ENCODE results near the gene SSBP4.
A peak's percentile ranks its signal among the peaks of the same experiment; 100 is the strongest.

The SSBP4 gene

GRCh38 chr19:18373892-18374629 lies 45.1 kb upstream of the SSBP4 start:
- POLR2A ChIA-PET: interaction anchor here (1.3 to 1.5 kb wide), 2 partner anchors 9 to 92 kb away, joined by 4 to 5 read pairs; no protein-coding TSS in a partner anchor
- peak overlapping the region; percentile 7 for H3K4me3 ChIP-seq (ENCODE audit: low read depth, low read length)
- H3K27ac ChIP-seq (ENCODE audit: extremely low read depth, low read depth, low read length): peak overlapping the region; percentile 81
- no peaks in the 10 kb centered on the region for H3K9me3 ChIP-seq (ENCODE audit: control insufficient read depth, insufficient read depth, low read depth, low read length)
- no peaks in the 10 kb centered on the region for H3K36me3 ChIP-seq (ENCODE audit: control insufficient read depth in 2 of 2, insufficient read depth in 1 of 2, low read length in 2 of 2)
- CTCF ChIA-PET: interaction anchor here (0.6 to 1.2 kb wide), 2 partner anchors 13 to 43 kb away, joined by 3 to 5 read pairs; no protein-coding TSS in a partner anchor
- H3K4me1 ChIP-seq (ENCODE audit: control insufficient read depth, insufficient read depth, low read length): peaks cover 5% of the 10 kb centered on the region
- TF ChIP-seq ZNF645 (tag by site-specific recombination; IDR thresholded peaks at IDR 0.05): 0 out of 2 replicates have a peak, but pooled peaks have one; percentile 22
- no peak for TF ChIP-seq ZNF560 (tag by site-specific recombination; IDR thresholded peaks at IDR 0.05; ENCODE audit: borderline replicate concordance)
- TF ChIP-seq GLIS2 (tag by site-specific recombination; IDR thresholded peaks at IDR 0.05): peak; percentile 71; the same call in 1 of the 2 replicates
- TF ChIP-seq ZNF777 (tag by site-specific recombination; IDR thresholded peaks at IDR 0.05; ENCODE audit: borderline replicate concordance): no peak
- peak; percentile 11 for TF ChIP-seq SETDB1 (IDR thresholded peaks at IDR 0.05; ENCODE audit: insufficient read length, low read length)
- TF ChIP-seq ZNF518A (tag by site-specific recombination; conservative IDR thresholded peaks at IDR 0.05; ENCODE audit: low read depth): peak; percentile 52
- peak; percentile 47 for TF ChIP-seq ZBTB8A (tag by site-specific recombination; IDR thresholded peaks at IDR 0.05)
- TF ChIP-seq, protein P1, sequence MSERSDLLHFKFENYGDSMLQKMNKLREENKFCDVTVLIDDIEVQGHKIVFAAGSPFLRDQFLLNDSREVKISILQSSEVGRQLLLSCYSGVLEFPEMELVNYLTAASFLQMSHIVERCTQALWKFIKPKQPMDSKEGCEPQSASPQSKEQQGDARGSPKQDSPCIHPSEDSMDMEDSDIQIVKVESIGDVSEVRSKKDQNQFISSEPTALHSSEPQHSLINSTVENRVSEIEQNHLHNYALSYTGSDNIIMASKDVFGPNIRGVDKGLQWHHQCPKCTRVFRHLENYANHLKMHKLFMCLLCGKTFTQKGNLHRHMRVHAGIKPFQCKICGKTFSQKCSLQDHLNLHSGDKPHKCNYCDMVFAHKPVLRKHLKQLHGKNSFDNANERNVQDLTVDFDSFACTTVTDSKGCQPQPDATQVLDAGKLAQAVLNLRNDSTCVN (tag by site-specific recombination; optimal IDR thresholded peaks at IDR 0.05): peak; percentile 15
- TF ChIP-seq, protein P2, sequence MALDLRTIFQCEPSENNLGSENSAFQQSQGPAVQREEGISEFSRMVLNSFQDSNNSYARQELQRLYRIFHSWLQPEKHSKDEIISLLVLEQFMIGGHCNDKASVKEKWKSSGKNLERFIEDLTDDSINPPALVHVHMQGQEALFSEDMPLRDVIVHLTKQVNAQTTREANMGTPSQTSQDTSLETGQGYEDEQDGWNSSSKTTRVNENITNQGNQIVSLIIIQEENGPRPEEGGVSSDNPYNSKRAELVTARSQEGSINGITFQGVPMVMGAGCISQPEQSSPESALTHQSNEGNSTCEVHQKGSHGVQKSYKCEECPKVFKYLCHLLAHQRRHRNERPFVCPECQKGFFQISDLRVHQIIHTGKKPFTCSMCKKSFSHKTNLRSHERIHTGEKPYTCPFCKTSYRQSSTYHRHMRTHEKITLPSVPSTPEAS (tag by site-specific recombination; IDR thresholded peaks at IDR 0.05): 0 out of 2 replicates have a peak, but pooled peaks have one; percentile 10
- TF ChIP-seq GLIS1 (tag by site-specific recombination; IDR thresholded peaks at IDR 0.05): peak; percentile 86
- peak; percentile 69 for TF ChIP-seq ZBTB17 (tag by site-specific recombination; IDR thresholded peaks at IDR 0.05)
- TF ChIP-seq, protein P3, sequence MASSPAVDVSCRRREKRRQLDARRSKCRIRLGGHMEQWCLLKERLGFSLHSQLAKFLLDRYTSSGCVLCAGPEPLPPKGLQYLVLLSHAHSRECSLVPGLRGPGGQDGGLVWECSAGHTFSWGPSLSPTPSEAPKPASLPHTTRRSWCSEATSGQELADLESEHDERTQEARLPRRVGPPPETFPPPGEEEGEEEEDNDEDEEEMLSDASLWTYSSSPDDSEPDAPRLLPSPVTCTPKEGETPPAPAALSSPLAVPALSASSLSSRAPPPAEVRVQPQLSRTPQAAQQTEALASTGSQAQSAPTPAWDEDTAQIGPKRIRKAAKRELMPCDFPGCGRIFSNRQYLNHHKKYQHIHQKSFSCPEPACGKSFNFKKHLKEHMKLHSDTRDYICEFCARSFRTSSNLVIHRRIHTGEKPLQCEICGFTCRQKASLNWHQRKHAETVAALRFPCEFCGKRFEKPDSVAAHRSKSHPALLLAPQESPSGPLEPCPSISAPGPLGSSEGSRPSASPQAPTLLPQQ (tag by site-specific recombination; IDR thresholded peaks at IDR 0.05): peak; percentile 61
- TF ChIP-seq KLF9 (tag by site-specific recombination; IDR thresholded peaks at IDR 0.05; ENCODE audit: low read depth): 0 out of 2 replicates have a peak, but pooled peaks have one; percentile 11
- peak; percentile 96 for TF ChIP-seq KLF1 (tag by site-specific recombination; IDR thresholded peaks at IDR 0.05)
- TF ChIP-seq HOXD13 (CRISPR knock-in tag; IDR thresholded peaks at IDR 0.05; ENCODE audit: borderline replicate concordance): no peak
- TF ChIP-seq ZNF274 (IDR thresholded peaks at IDR 0.05; ENCODE audit: low read length): no peak
- no peak for TF ChIP-seq ZNF274 (tag by site-specific recombination; IDR thresholded peaks at IDR 0.05; ENCODE audit: borderline replicate concordance)
- TF ChIP-seq ZNF169 (tag by site-specific recombination; IDR thresholded peaks at IDR 0.05): no peak
- TF ChIP-seq, protein P4, sequence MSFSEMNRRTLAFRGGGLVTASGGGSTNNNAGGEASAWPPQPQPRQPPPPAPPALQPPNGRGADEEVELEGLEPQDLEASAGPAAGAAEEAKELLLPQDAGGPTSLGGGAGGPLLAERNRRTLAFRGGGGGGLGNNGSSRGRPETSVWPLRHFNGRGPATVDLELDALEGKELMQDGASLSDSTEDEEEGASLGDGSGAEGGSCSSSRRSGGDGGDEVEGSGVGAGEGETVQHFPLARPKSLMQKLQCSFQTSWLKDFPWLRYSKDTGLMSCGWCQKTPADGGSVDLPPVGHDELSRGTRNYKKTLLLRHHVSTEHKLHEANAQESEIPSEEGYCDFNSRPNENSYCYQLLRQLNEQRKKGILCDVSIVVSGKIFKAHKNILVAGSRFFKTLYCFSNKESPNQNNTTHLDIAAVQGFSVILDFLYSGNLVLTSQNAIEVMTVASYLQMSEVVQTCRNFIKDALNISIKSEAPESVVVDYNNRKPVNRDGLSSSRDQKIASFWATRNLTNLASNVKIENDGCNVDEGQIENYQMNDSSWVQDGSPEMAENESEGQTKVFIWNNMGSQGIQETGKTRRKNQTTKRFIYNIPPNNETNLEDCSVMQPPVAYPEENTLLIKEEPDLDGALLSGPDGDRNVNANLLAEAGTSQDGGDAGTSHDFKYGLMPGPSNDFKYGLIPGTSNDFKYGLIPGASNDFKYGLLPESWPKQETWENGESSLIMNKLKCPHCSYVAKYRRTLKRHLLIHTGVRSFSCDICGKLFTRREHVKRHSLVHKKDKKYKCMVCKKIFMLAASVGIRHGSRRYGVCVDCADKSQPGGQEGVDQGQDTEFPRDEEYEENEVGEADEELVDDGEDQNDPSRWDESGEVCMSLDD (tag by site-specific recombination; IDR thresholded peaks at IDR 0.05): 0 out of 2 replicates have a peak, but pooled peaks have one; percentile 19
- TF ChIP-seq ZXDB (tag by site-specific recombination; IDR thresholded peaks at IDR 0.05): no peak
- peak; percentile 64; the same call in 1 of the 2 replicates for TF ChIP-seq KLF16 (tag by site-specific recombination; IDR thresholded peaks at IDR 0.05)
- peak; percentile 72 for TF ChIP-seq SP2 (tag by site-specific recombination; IDR thresholded peaks at IDR 0.05)
- TF ChIP-seq ZFHX2 (tag by site-specific recombination; conservative IDR thresholded peaks at IDR 0.05): peak; percentile 72
- TF ChIP-seq ZNF473 (tag by site-specific recombination; IDR thresholded peaks at IDR 0.05): no peak
